ENCODE data around the gene IQCE.

The IQCE gene

GRCh38 chr7:2528481-2529095, 30.2 kb upstream of the IQCE start:
- Histone ChIP-seq H3K4me1 (ENCODE audit: control insufficient read depth in 1 of 2, insufficient read depth in 2 of 2, low read length in 2 of 2) (peaks cover 36 to 39% of the 10 kb centered on the region in 2 experiments), H3K23ac (ENCODE audit: low read length) (no peak overlapping the region), H3K27ac (ENCODE audit: low read depth, low read length) (no peak overlapping the region), H3K14ac (ENCODE audit: low read length) (no peak overlapping the region), H3K4ac (ENCODE audit: low read depth, low read length) (no peak overlapping the region), H4K91ac (ENCODE audit: low read depth, low read length) (no peak overlapping the region), H3K9ac (ENCODE audit: low read length) (no peak overlapping the region), H3K79me1 (ENCODE audit: low read length) (peaks cover 16% of the 10 kb centered on the region), H3K79me2 (ENCODE audit: control insufficient read depth, insufficient read depth, low read length, poor library complexity) (peaks cover 3% of the 10 kb centered on the region), H3K4me2 (ENCODE audit: low read length) (no peak overlapping the region), H3K9me3 (ENCODE audit: insufficient read depth, low read depth, low read length) (peaks cover 2% of the 10 kb centered on the region), H3K36me3 (ENCODE audit: control insufficient read depth in 1 of 2, insufficient read depth in 2 of 2, low read length in 2 of 2) (peaks cover 35 to 38% of the 10 kb centered on the region in 2 experiments), H2BK120ac (ENCODE audit: insufficient read depth, low read length, poor library complexity) (no peak overlapping the region), H3K4me3 (ENCODE audit: low read depth, low read length) (no peak overlapping the region), H4K12ac (ENCODE audit: low read depth, low read length) (no peak overlapping the region), H2AFZ (ENCODE audit: insufficient read depth, low read length, poor library complexity) (no peak overlapping the region), H2AK5ac (ENCODE audit: low read length) (peak overlapping the region; percentile 15), H3K18ac (ENCODE audit: low read length) (no peak overlapping the region), H3K27me3 (ENCODE audit: insufficient read depth, low read length) (no peaks in the 10 kb centered on the region), H2BK5ac (ENCODE audit: low read depth, low read length, poor library complexity) (no peak overlapping the region), H4K8ac (ENCODE audit: low read depth, low read length) (no peak overlapping the region), H2BK12ac (ENCODE audit: low read length) (no peak overlapping the region)
- DNase-seq, result no peak
- WGBS (ENCODE audit: extremely low coverage, insufficient coverage, insufficient read length), result no CpG with 5 or more reads among the region's 18 CpGs

DNA sequence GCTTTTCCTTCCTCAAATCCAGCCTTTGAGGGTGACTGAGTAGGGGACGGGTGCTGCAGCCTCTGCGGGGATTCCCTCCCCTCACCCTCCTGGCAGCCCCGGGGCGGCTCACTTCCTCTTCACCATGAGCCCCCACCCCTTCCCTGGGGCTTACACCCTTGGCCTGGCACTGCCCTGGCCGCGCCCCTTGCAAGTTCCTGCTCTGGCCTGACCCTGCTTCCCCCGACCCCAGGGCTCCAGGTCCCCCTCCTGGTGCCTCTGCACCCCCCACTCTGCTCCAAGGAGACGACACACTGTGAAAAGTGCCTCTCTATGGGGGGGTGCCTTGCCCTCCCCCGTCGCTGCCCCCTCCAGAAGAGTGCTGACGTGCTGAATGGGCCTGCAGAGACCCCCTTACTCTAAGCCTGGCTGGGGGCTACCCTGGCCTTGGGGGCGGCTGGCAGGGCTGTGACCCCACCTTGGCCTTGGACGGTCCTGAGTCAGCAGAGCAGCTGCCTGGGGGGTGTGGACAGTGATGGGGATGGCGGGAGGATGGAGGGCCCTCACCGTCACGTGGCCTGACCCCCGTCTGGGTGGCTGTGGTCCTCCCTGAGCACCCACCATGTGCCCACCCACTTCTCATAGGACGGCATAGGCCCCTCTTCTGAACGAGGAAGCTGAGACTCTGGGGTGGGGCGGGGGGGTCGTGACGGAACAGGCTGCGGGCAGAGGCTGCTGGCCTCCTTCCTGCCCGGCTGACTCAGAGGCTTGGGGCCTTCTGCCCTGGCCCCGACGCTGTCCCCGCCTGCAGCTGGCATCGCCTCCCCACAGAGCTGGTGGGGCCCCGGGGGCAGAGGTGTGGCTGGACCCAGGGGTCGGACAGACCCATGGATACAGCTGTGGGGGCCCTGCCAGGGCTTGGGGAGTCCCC, 29.4 kb upstream of the IQCE start:
- no peak overlapping the region for H3K9ac ChIP-seq (ENCODE audit: low read length)
- H4K12ac ChIP-seq (ENCODE audit: low read depth, low read length), result no peak overlapping the region
- H2AFZ ChIP-seq (ENCODE audit: insufficient read depth, low read length, poor library complexity), result no peak overlapping the region
- no peak overlapping the region for H2BK120ac ChIP-seq (ENCODE audit: insufficient read depth, low read length, poor library complexity)
- H3K4me2 ChIP-seq (ENCODE audit: low read length), result no peak overlapping the region
- H3K18ac ChIP-seq (ENCODE audit: low read length), result peak overlapping the region; percentile 21
- H2BK5ac ChIP-seq (ENCODE audit: low read depth, low read length, poor library complexity), result no peak overlapping the region
- H3K14ac ChIP-seq (ENCODE audit: low read length), result peak overlapping the region; percentile 34
- no peaks in the 10 kb centered on the region for H3K27me3 ChIP-seq (ENCODE audit: insufficient read depth, low read length)
- no peak overlapping the region for H4K8ac ChIP-seq (ENCODE audit: low read depth, low read length)
- no peak for DNase-seq
- no peak overlapping the region for H3K23ac ChIP-seq (ENCODE audit: low read length)
- no peaks in the 10 kb centered on the region for H3K79me2 ChIP-seq (ENCODE audit: control insufficient read depth, insufficient read depth, low read length, poor library complexity)
- H4K91ac ChIP-seq (ENCODE audit: low read depth, low read length), result peak overlapping the region; percentile 29
- no peak overlapping the region for H3K27ac ChIP-seq (ENCODE audit: low read depth, low read length)
- WGBS (ENCODE audit: extremely low coverage, insufficient coverage, insufficient read length), result no CpG with 5 or more reads among the region's 30 CpGs
- H2BK12ac ChIP-seq (ENCODE audit: low read length), result no peak overlapping the region
- H3K4me1 ChIP-seq (ENCODE audit: control insufficient read depth in 1 of 2, insufficient read depth in 2 of 2, low read length in 2 of 2), result peaks cover 29 to 31% of the 10 kb centered on the region in 2 experiments
- H3K79me1 ChIP-seq (ENCODE audit: low read length), result peaks cover 9% of the 10 kb centered on the region
- H3K4me3 ChIP-seq (ENCODE audit: low read depth, low read length), result no peak overlapping the region
- peaks cover 35 to 38% of the 10 kb centered on the region in 2 experiments for H3K36me3 ChIP-seq (ENCODE audit: control insufficient read depth in 1 of 2, insufficient read depth in 2 of 2, low read length in 2 of 2)
- H3K9me3 ChIP-seq (ENCODE audit: insufficient read depth, low read depth, low read length), result peaks cover 2% of the 10 kb centered on the region
- H2AK5ac ChIP-seq (ENCODE audit: low read length), result peak overlapping the region; percentile 59
- H3K4ac ChIP-seq (ENCODE audit: low read depth, low read length), result no peak overlapping the region

DNA sequence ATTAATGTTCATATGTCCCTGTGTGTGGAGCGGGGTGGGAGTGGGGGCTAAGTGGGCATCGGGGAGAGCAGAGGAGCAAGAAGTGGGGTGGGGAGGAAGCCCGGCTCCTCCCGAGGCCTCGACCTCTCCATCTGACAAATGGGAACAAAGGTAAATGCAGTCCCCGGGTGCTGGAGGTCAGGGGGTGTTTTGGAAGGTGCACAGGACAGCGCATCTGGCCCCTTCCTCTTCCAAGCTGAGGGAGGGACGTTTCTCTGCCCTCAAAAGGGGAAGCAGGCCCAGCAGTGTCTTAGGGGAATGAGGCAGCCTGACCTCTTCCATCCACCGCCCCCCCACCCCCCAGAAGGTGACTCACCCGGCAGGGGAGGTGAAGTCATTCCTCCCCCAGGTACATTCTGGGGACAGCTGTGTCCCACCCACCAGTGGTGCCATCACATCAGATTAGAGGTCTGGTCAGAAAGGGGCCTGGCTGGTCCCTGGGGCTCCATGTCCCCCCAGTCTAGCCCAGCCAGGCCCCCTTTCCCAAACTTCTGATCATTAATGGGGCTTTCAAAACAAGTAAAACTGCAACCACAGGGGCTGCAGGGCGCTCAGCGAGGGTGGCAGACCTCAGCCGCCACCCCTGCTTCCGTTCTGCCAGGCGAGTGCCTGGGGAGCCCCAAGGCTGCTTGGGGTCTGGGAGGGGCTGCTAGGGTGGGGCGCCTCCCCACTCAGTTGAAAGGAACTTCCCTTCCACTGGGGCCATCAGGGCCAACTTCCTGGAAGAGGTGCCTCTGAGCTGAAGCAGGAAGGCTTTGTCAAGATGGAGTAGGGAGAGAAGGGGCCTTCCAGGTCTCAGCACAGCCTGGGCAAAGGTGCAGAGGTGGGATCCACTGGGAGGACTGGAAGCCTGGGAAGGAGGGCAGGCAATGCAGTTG, 28.4 kb upstream of the IQCE start:
- no CpG with 5 or more reads among the region's 16 CpGs for WGBS (ENCODE audit: extremely low coverage, insufficient coverage, insufficient read length)
- peak overlapping the region; percentile 26 for H2AK5ac ChIP-seq (ENCODE audit: low read length)
- H3K9me3 ChIP-seq (ENCODE audit: insufficient read depth, low read depth, low read length), result peaks cover 2% of the 10 kb centered on the region
- H3K79me2 ChIP-seq (ENCODE audit: control insufficient read depth, insufficient read depth, low read length, poor library complexity), result no peaks in the 10 kb centered on the region
- peaks cover 25 to 27% of the 10 kb centered on the region in 2 experiments for H3K4me1 ChIP-seq (ENCODE audit: control insufficient read depth in 1 of 2, insufficient read depth in 2 of 2, low read length in 2 of 2)
- H4K91ac ChIP-seq (ENCODE audit: low read depth, low read length), result peak overlapping the region; percentile 59
- peak overlapping the region; percentile 28 for H2BK5ac ChIP-seq (ENCODE audit: low read depth, low read length, poor library complexity)
- peaks cover 33 to 35% of the 10 kb centered on the region in 2 experiments for H3K36me3 ChIP-seq (ENCODE audit: control insufficient read depth in 1 of 2, insufficient read depth in 2 of 2, low read length in 2 of 2)
- no peak overlapping the region for H2AFZ ChIP-seq (ENCODE audit: insufficient read depth, low read length, poor library complexity)
- no peak overlapping the region for H4K12ac ChIP-seq (ENCODE audit: low read depth, low read length)
- H3K9ac ChIP-seq (ENCODE audit: low read length), result no peak overlapping the region
- H3K23ac ChIP-seq (ENCODE audit: low read length), result no peak overlapping the region
- H3K27me3 ChIP-seq (ENCODE audit: insufficient read depth, low read length), result no peaks in the 10 kb centered on the region
- H2BK12ac ChIP-seq (ENCODE audit: low read length), result peak overlapping the region; percentile 32
- peak overlapping the region; percentile 32 for H4K8ac ChIP-seq (ENCODE audit: low read depth, low read length)
- peaks cover 6% of the 10 kb centered on the region for H3K79me1 ChIP-seq (ENCODE audit: low read length)
- H3K18ac ChIP-seq (ENCODE audit: low read length), result peak overlapping the region; percentile 52
- H3K4ac ChIP-seq (ENCODE audit: low read depth, low read length), result no peak overlapping the region
- no peak overlapping the region for H3K4me2 ChIP-seq (ENCODE audit: low read length)
- H3K27ac ChIP-seq (ENCODE audit: low read depth, low read length), result peak overlapping the region; percentile 19
- DNase-seq, result no peak
- peak overlapping the region; percentile 34 for H3K14ac ChIP-seq (ENCODE audit: low read length)
- H2BK120ac ChIP-seq (ENCODE audit: insufficient read depth, low read length, poor library complexity), result peak overlapping the region; percentile 70
- no peak overlapping the region for H3K4me3 ChIP-seq (ENCODE audit: low read depth, low read length)
